ENCODE measurements around the gene LMCD1.

LMCD1 gene

DNA sequence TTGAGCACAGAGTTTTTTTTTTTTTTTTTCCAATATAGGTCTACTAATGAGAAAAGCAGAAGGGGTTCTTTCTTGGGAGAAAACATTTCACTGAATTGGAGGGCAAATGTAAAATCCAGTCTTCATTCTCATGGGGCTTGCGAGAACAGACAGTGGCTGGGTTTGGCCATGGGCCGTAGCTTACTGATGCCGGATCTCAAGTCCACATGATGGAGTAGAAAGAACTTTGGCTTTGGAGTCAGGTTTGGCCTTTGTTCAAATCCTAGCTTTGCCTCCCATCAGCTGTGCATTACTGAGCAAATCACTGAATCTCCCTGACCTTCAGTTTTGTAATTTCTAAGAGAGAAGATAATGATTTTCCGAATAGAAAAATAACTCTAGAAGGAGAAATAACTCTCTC lies 59.7 kb downstream of the LMCD1 start:
- H3K9me3 ChIP-seq (replicated peaks in 1 of 2; ENCODE audit: control insufficient read depth in 2 of 2, insufficient read depth in 1 of 2, low read depth in 1 of 2, low read length in 2 of 2) = peaks cover 3 to 10% of the 10 kb centered on the region in 2 donors
- H3K4ac ChIP-seq (ENCODE audit: low read length) = no peak overlapping the region
- no peak overlapping the region for H3K18ac ChIP-seq (ENCODE audit: low read length)
- H2BK15ac ChIP-seq (ENCODE audit: low read length) = no peak overlapping the region
- H3K36me3 ChIP-seq (replicated peaks in 1 of 2; ENCODE audit: control insufficient read depth in 2 of 2, insufficient read depth in 2 of 2, low read length in 2 of 2) = no peaks in the 10 kb centered on the region
- H2BK5ac ChIP-seq (ENCODE audit: low read length) = no peak overlapping the region
- H2AFZ ChIP-seq (ENCODE audit: low read length) = no peak overlapping the region
- H2BK120ac ChIP-seq (ENCODE audit: low read depth, low read length) = no peak overlapping the region
- DNase-seq (ENCODE audit: low spot score) = no peak
- H3K79me1 ChIP-seq (ENCODE audit: low read depth, low read length) = no peaks in the 10 kb centered on the region
- no peak overlapping the region for H4K91ac ChIP-seq (ENCODE audit: low read depth, low read length, poor library complexity)
- WGBS, 2 donors (ENCODE audit: extremely low coverage in 2 of 2, insufficient read length in 2 of 2, insufficient replicate concordance in 1 of 2) = no CpG with 5 or more reads among the region's 4 CpGs
- no peak overlapping the region for H3K27ac ChIP-seq (replicated peaks; ENCODE audit: low read length)
- no peak overlapping the region for H3K4me2 ChIP-seq (ENCODE audit: insufficient read depth, low read length, poor library complexity, severe bottlenecking)
- no peak overlapping the region for H3K9ac ChIP-seq (ENCODE audit: low read depth, low read length, poor library complexity)
- H3K4me1 ChIP-seq (ENCODE audit: control insufficient read depth in 2 of 2, insufficient read depth in 1 of 2, low read depth in 1 of 2, low read length in 2 of 2) = peaks cover 0 to 6% of the 10 kb centered on the region in 2 donors
- H3K14ac ChIP-seq (ENCODE audit: low read length) = no peak overlapping the region
- no peak overlapping the region for H3K4me3 ChIP-seq (ENCODE audit: low read length in 2 of 2)
- no peak overlapping the region for H4K8ac ChIP-seq (ENCODE audit: low read depth, low read length)
- no peaks in the 10 kb centered on the region for H3K27me3 ChIP-seq (ENCODE audit: control insufficient read depth in 3 of 3, insufficient read depth in 3 of 3, low read depth in 1 of 3, low read length in 3 of 3)
- H3K23ac ChIP-seq (ENCODE audit: low read depth, low read length, poor library complexity) = no peak overlapping the region
- no peak overlapping the region for H2AK5ac ChIP-seq (ENCODE audit: low read depth, low read length)
- H2BK12ac ChIP-seq (ENCODE audit: low read length) = no peak overlapping the region

DNA sequence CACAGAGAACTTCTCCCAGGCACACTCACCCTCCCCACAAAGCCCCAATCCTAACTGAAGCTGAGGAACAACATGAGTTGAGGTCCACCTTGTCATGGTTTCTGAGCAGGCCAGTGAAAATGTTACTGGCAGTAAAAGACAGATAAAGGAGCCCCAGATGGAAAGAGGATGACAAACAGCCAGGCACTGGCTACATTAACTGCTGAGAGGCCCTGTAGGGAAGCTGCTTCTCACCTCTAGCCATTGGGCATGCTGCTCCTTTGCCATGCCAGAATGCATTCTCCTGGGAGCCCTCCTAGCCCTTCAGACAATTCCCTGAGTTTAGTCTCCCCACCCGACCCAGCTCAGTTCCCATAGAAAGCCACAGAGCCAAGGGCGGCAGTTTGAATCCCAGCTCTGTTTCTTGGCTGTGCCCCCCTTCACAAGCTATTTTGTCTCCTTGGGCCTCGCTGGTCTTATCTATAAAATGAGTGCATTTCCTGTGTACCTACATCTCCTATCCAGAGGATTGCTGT lies 60.5 kb downstream of the LMCD1 start:
- peaks cover 0 to 6% of the 10 kb centered on the region in 2 donors for H3K4me1 ChIP-seq (ENCODE audit: control insufficient read depth in 2 of 2, insufficient read depth in 1 of 2, low read depth in 1 of 2, low read length in 2 of 2)
- peak overlapping the region; percentile 8 for H2AFZ ChIP-seq (ENCODE audit: low read length)
- H3K4me3 ChIP-seq (ENCODE audit: low read length in 2 of 2) = no peak overlapping the region
- no peak overlapping the region for H4K8ac ChIP-seq (ENCODE audit: low read depth, low read length)
- no peak overlapping the region for H4K91ac ChIP-seq (ENCODE audit: low read depth, low read length, poor library complexity)
- H2AK5ac ChIP-seq (ENCODE audit: low read depth, low read length) = no peak overlapping the region
- DNase-seq (ENCODE audit: low spot score) = no peak
- H3K79me1 ChIP-seq (ENCODE audit: low read depth, low read length) = no peaks in the 10 kb centered on the region
- H3K27ac ChIP-seq (replicated peaks; ENCODE audit: low read length) = no peak overlapping the region
- peaks cover 3 to 10% of the 10 kb centered on the region in 2 donors for H3K9me3 ChIP-seq (replicated peaks in 1 of 2; ENCODE audit: control insufficient read depth in 2 of 2, insufficient read depth in 1 of 2, low read depth in 1 of 2, low read length in 2 of 2)
- no peak overlapping the region for H2BK120ac ChIP-seq (ENCODE audit: low read depth, low read length)
- H3K4me2 ChIP-seq (ENCODE audit: insufficient read depth, low read length, poor library complexity, severe bottlenecking) = no peak overlapping the region
- H3K9ac ChIP-seq (ENCODE audit: low read depth, low read length, poor library complexity) = no peak overlapping the region
- H2BK15ac ChIP-seq (ENCODE audit: low read length) = no peak overlapping the region
- no peaks in the 10 kb centered on the region for H3K36me3 ChIP-seq (replicated peaks in 1 of 2; ENCODE audit: control insufficient read depth in 2 of 2, insufficient read depth in 2 of 2, low read length in 2 of 2)
- WGBS, 2 donors (ENCODE audit: extremely low coverage in 2 of 2, insufficient read length in 2 of 2, insufficient replicate concordance in 1 of 2) = no CpG with 5 or more reads among the region's 3 CpGs
- peak overlapping the region; percentile 7 for H2BK5ac ChIP-seq (ENCODE audit: low read length)
- no peak overlapping the region for H3K4ac ChIP-seq (ENCODE audit: low read length)
- no peak overlapping the region for H3K23ac ChIP-seq (ENCODE audit: low read depth, low read length, poor library complexity)
- H3K14ac ChIP-seq (ENCODE audit: low read length) = no peak overlapping the region
- H3K27me3 ChIP-seq (ENCODE audit: control insufficient read depth in 3 of 3, insufficient read depth in 3 of 3, low read depth in 1 of 3, low read length in 3 of 3) = no peaks in the 10 kb centered on the region
- no peak overlapping the region for H2BK12ac ChIP-seq (ENCODE audit: low read length)
- H3K18ac ChIP-seq (ENCODE audit: low read length) = no peak overlapping the region

DNA sequence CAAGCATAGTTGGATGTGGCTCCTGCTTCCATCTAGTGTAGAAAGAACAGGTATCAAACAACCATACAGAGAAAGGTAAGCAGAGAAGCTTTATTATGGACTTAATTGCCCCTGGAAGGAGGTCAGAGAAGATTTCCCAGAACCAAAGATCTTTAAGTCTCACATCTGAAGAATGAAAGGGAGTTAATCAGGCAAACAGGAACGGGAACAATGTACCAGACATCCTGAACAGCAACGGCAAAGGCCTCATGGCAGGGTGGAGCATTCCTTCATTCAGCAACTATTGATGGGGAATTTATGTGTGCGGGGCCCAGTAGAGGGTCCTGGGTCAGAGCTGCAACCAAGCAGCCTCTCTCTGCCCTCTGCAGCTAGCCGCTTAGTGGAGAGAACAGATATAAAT lies 61.5 kb downstream of the LMCD1 start:
- H4K91ac ChIP-seq (ENCODE audit: low read depth, low read length, poor library complexity) = no peak overlapping the region
- H3K14ac ChIP-seq (ENCODE audit: low read length) = no peak overlapping the region
- no peak overlapping the region for H3K23ac ChIP-seq (ENCODE audit: low read depth, low read length, poor library complexity)
- peaks cover 3 to 10% of the 10 kb centered on the region in 2 donors for H3K9me3 ChIP-seq (replicated peaks in 1 of 2; ENCODE audit: control insufficient read depth in 2 of 2, insufficient read depth in 1 of 2, low read depth in 1 of 2, low read length in 2 of 2)
- H2AK5ac ChIP-seq (ENCODE audit: low read depth, low read length) = no peak overlapping the region
- H3K4me2 ChIP-seq (ENCODE audit: insufficient read depth, low read length, poor library complexity, severe bottlenecking) = no peak overlapping the region
- no peak overlapping the region for H3K4ac ChIP-seq (ENCODE audit: low read length)
- H2BK12ac ChIP-seq (ENCODE audit: low read length) = no peak overlapping the region
- DNase-seq (ENCODE audit: low spot score) = no peak
- no peak overlapping the region for H4K8ac ChIP-seq (ENCODE audit: low read depth, low read length)
- H3K18ac ChIP-seq (ENCODE audit: low read length) = no peak overlapping the region
- H3K27me3 ChIP-seq (ENCODE audit: control insufficient read depth in 3 of 3, insufficient read depth in 3 of 3, low read depth in 1 of 3, low read length in 3 of 3) = no peaks in the 10 kb centered on the region
- no peak overlapping the region for H2AFZ ChIP-seq (ENCODE audit: low read length)
- no peaks in the 10 kb centered on the region for H3K36me3 ChIP-seq (replicated peaks in 1 of 2; ENCODE audit: control insufficient read depth in 2 of 2, insufficient read depth in 2 of 2, low read length in 2 of 2)
- no CpG with 5 or more reads among the region's 4 CpGs for WGBS, 2 donors (ENCODE audit: extremely low coverage in 2 of 2, insufficient read length in 2 of 2, insufficient replicate concordance in 1 of 2)
- no peak overlapping the region for H3K9ac ChIP-seq (ENCODE audit: low read depth, low read length, poor library complexity)
- H3K79me1 ChIP-seq (ENCODE audit: low read depth, low read length) = no peaks in the 10 kb centered on the region
- no peak overlapping the region for H3K4me3 ChIP-seq (ENCODE audit: low read length in 2 of 2)
- H2BK5ac ChIP-seq (ENCODE audit: low read length) = no peak overlapping the region
- H2BK120ac ChIP-seq (ENCODE audit: low read depth, low read length) = no peak overlapping the region
- H3K4me1 ChIP-seq (ENCODE audit: control insufficient read depth in 2 of 2, insufficient read depth in 1 of 2, low read depth in 1 of 2, low read length in 2 of 2) = peaks cover 0 to 6% of the 10 kb centered on the region in 2 donors
- no peak overlapping the region for H2BK15ac ChIP-seq (ENCODE audit: low read length)
- H3K27ac ChIP-seq (replicated peaks; ENCODE audit: low read length) = no peak overlapping the region

DNA sequence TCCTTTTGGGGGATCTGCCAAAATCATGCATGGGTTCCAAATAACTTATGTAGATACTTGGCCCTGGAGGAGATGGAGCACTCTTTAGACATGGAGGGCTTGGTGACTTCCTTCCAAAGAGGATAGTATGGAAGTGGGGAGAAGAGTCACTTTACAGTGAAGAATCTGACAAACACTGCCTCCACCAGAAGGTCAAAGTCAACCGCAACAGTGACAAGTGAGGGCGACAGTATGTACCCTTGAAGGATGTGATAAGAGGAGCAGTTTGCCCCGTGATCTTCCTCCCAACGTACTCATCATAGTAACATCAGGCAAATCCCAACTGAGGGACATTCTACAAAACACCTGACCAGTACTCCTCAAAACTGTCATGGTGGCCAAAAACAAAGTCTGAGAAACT lies 62.0 kb downstream of the LMCD1 start:
- H2AK5ac ChIP-seq (ENCODE audit: low read depth, low read length) = no peak overlapping the region
- no peak overlapping the region for H3K18ac ChIP-seq (ENCODE audit: low read length)
- peaks cover 3 to 10% of the 10 kb centered on the region in 2 donors for H3K9me3 ChIP-seq (replicated peaks in 1 of 2; ENCODE audit: control insufficient read depth in 2 of 2, insufficient read depth in 1 of 2, low read depth in 1 of 2, low read length in 2 of 2)
- H3K23ac ChIP-seq (ENCODE audit: low read depth, low read length, poor library complexity) = no peak overlapping the region
- WGBS, 2 donors (ENCODE audit: extremely low coverage in 2 of 2, insufficient read length in 2 of 2, insufficient replicate concordance in 1 of 2) = no CpG with 5 or more reads among the region's 4 CpGs
- H2BK15ac ChIP-seq (ENCODE audit: low read length) = no peak overlapping the region
- H3K4ac ChIP-seq (ENCODE audit: low read length) = no peak overlapping the region
- peaks cover 0 to 6% of the 10 kb centered on the region in 2 donors for H3K4me1 ChIP-seq (ENCODE audit: control insufficient read depth in 2 of 2, insufficient read depth in 1 of 2, low read depth in 1 of 2, low read length in 2 of 2)
- no peak for DNase-seq (ENCODE audit: low spot score)
- H3K27me3 ChIP-seq (ENCODE audit: control insufficient read depth in 3 of 3, insufficient read depth in 3 of 3, low read depth in 1 of 3, low read length in 3 of 3) = no peaks in the 10 kb centered on the region
- H2BK5ac ChIP-seq (ENCODE audit: low read length) = no peak overlapping the region
- H2BK12ac ChIP-seq (ENCODE audit: low read length) = no peak overlapping the region
- H4K8ac ChIP-seq (ENCODE audit: low read depth, low read length) = no peak overlapping the region
- H2AFZ ChIP-seq (ENCODE audit: low read length) = no peak overlapping the region
- no peak overlapping the region for H3K4me3 ChIP-seq (ENCODE audit: low read length in 2 of 2)
- no peaks in the 10 kb centered on the region for H3K36me3 ChIP-seq (replicated peaks in 1 of 2; ENCODE audit: control insufficient read depth in 2 of 2, insufficient read depth in 2 of 2, low read length in 2 of 2)
- no peak overlapping the region for H3K27ac ChIP-seq (replicated peaks; ENCODE audit: low read length)
- no peak overlapping the region for H3K14ac ChIP-seq (ENCODE audit: low read length)
- no peak overlapping the region for H3K9ac ChIP-seq (ENCODE audit: low read depth, low read length, poor library complexity)
- H3K4me2 ChIP-seq (ENCODE audit: insufficient read depth, low read length, poor library complexity, severe bottlenecking) = no peak overlapping the region
- no peak overlapping the region for H2BK120ac ChIP-seq (ENCODE audit: low read depth, low read length)
- no peak overlapping the region for H4K91ac ChIP-seq (ENCODE audit: low read depth, low read length, poor library complexity)
- no peaks in the 10 kb centered on the region for H3K79me1 ChIP-seq (ENCODE audit: low read depth, low read length)

Data from neuronal stem cell (in vitro differentiated cells).